Endothelial cell (in vitro differentiated cells): ENCODE results near the gene PDE6A. TPM values are rescaled to one million over a fixed set of nuclear protein-coding genes. Genes with fewer than 3 reads are reported as not detected.

Experiments
- DNase-seq: peaks from one replicate; pipeline ENCODE4 v3.0.0; 2021; ENCODE audit warnings: low spot score
- H3K27ac Mint-ChIP-seq: one replicate; pipeline ENCODE4 v1.8.0; 2021; ENCODE audit warnings: mixed read lengths, inconsistent platforms; ENCODE audit not compliant: unreplicated experiment
- H3K27me3 Mint-ChIP-seq: one replicate; pipeline ENCODE4 v1.8.0; 2021; ENCODE audit warnings: mild to moderate bottlenecking, moderate library complexity, mixed read lengths, inconsistent platforms; ENCODE audit not compliant: unreplicated experiment
- H3K36me3 Mint-ChIP-seq: one replicate; pipeline ENCODE4 v1.8.0; 2021; ENCODE audit warnings: mild to moderate bottlenecking, low read depth, mixed read lengths, inconsistent platforms; ENCODE audit not compliant: unreplicated experiment
- H3K4me1 Mint-ChIP-seq: one replicate; pipeline ENCODE4 v1.8.0; 2021; ENCODE audit warnings: mild to moderate bottlenecking, mixed read lengths, inconsistent platforms; ENCODE audit not compliant: unreplicated experiment
- H3K4me3 Mint-ChIP-seq: one replicate; pipeline ENCODE4 v1.8.0; 2021; ENCODE audit warnings: mild to moderate bottlenecking, mixed read lengths, inconsistent platforms; ENCODE audit not compliant: unreplicated experiment
- H3K9me3 Mint-ChIP-seq: one replicate; pipeline ENCODE4 v1.8.0; 2021; ENCODE audit warnings: mixed read lengths, inconsistent platforms; ENCODE audit not compliant: unreplicated experiment
- total RNA-seq: library from RNA; stranded (reverse); fragmentation: NEBNext Ultra II Directional; extraction: Animal tissue kit (Norgen Biotek cat#: 25700); gene quantifications from one replicate; pipeline ENCODE4 v1.2.1, GENCODE V29; 2021; ENCODE audit not compliant: unreplicated experiment
- TF ChIP-seq, protein P1 (sequence below): fragments of 200-600 bp; sonication (generic); IDR thresholded peaks from one replicate; pipeline ENCODE4 v1.5.0; 2021; ENCODE audit warnings: antibody characterized with exemption; ENCODE audit not compliant: unreplicated experiment

The PDE6A gene
- total RNA-seq, 1 donor from 2014 or later = not detected

DNA sequence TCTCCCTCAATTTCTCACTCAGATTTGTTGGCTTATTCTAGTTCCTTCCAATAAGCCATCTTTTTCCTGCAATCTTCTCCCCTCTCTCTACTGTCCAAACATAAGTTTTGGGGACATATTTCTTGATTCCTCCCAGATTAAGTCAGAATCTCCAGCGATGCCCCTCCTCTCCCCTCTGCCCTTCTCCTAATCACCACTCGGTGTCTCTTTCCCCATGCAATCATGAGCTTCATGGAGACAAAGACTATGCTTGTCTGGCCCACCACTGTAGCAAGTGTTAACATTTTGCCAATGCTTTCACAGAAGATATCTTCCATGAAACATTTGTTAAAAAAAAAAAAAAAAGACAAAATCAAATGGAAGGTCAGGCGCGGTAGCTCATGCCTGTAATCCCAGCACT lies 42.4 kb downstream of the PDE6A start:
- H3K4me1 Mint-ChIP-seq = peaks cover 11% of the 10 kb centered on the region
- H3K9me3 Mint-ChIP-seq = no peaks in the 10 kb centered on the region
- no peaks in the 10 kb centered on the region for H3K36me3 Mint-ChIP-seq
- DNase-seq = no peak
- H3K27me3 Mint-ChIP-seq = no peaks in the 10 kb centered on the region
- peak overlapping the region; percentile 67 for H3K27ac Mint-ChIP-seq
- TF ChIP-seq, protein P1, sequence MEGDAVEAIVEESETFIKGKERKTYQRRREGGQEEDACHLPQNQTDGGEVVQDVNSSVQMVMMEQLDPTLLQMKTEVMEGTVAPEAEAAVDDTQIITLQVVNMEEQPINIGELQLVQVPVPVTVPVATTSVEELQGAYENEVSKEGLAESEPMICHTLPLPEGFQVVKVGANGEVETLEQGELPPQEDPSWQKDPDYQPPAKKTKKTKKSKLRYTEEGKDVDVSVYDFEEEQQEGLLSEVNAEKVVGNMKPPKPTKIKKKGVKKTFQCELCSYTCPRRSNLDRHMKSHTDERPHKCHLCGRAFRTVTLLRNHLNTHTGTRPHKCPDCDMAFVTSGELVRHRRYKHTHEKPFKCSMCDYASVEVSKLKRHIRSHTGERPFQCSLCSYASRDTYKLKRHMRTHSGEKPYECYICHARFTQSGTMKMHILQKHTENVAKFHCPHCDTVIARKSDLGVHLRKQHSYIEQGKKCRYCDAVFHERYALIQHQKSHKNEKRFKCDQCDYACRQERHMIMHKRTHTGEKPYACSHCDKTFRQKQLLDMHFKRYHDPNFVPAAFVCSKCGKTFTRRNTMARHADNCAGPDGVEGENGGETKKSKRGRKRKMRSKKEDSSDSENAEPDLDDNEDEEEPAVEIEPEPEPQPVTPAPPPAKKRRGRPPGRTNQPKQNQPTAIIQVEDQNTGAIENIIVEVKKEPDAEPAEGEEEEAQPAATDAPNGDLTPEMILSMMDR = no peak
- H3K4me3 Mint-ChIP-seq = no peak overlapping the region

GRCh38 chr5:149901511-149901910 lies 43.1 kb downstream of the PDE6A start:
- H3K27ac Mint-ChIP-seq = no peak overlapping the region
- TF ChIP-seq, protein P1 = no peak

DNA sequence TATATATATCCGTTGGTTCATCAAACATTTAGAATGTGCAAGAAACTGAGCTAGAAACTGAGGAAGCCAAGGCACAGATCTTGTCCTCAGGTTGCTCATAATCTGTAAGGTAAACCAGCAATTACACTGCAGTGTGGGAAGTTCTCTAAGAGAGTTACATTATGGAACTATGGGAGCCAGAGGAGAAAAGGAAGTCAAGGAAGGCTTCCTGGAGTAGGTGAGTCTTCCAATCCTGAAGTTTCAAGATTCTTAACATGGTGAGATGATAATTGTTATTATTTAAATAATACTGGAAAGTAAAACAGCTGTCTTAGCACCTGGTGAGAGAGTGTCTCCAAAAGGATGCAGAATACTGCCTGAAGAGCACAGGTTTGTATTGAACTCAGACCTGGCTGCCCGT lies 44.2 kb downstream of the PDE6A start:
- no peak overlapping the region for H3K27ac Mint-ChIP-seq
- no peaks in the 10 kb centered on the region for H3K27me3 Mint-ChIP-seq
- TF ChIP-seq, protein P1 = no peak
- H3K4me3 Mint-ChIP-seq = no peak overlapping the region
- H3K9me3 Mint-ChIP-seq = no peaks in the 10 kb centered on the region
- no peak for DNase-seq
- H3K4me1 Mint-ChIP-seq = peaks cover 11% of the 10 kb centered on the region
- H3K36me3 Mint-ChIP-seq = no peaks in the 10 kb centered on the region

More at GRCh38 chr5:149901511-149901910, 43.1 kb downstream of the PDE6A start:
- Mint-ChIP-seq H3K9me3 (no peaks in the 10 kb centered on the region), H3K27me3 (no peaks in the 10 kb centered on the region), H3K36me3 (no peaks in the 10 kb centered on the region), H3K4me3 (no peak overlapping the region), H3K4me1 (peaks cover 11% of the 10 kb centered on the region)
- DNase-seq = no peak

DNA sequence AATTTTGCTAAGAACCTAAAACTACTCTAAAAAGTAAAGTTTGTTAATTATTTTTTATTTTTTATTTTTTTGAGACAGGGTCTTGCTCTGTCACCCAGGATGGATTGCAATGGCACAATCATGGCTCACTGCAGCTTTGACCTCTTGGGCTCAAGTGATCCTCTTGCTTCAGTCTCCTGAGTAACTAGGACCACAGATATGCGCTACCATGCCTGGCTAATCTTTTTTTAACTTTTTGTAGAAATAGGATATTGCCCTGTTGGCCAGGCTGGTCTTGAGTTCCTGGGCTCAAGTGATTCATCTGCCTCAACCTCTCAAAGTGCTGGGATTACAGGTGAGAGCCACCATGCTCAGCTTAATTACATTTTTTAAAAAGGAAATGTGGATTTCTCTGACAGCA lies 45.8 kb downstream of the PDE6A start:
- Mint-ChIP-seq H3K36me3 (no peaks in the 10 kb centered on the region), H3K27ac (no peak overlapping the region), H3K4me3 (no peak overlapping the region), H3K27me3 (no peaks in the 10 kb centered on the region), H3K9me3 (no peaks in the 10 kb centered on the region), H3K4me1 (peaks cover 3% of the 10 kb centered on the region)
- no peak for DNase-seq
- TF ChIP-seq, protein P1 = no peak

GRCh38 chr5:149895416-149896345 lies 48.9 kb downstream of the PDE6A start:
- no peak for DNase-seq
- no peaks in the 10 kb centered on the region for H3K4me1 Mint-ChIP-seq
- no peak overlapping the region for H3K4me3 Mint-ChIP-seq
- H3K27me3 Mint-ChIP-seq = no peaks in the 10 kb centered on the region
- TF ChIP-seq, protein P1 = no peak
- H3K27ac Mint-ChIP-seq = no peak overlapping the region
- H3K36me3 Mint-ChIP-seq = no peaks in the 10 kb centered on the region
- H3K9me3 Mint-ChIP-seq = no peaks in the 10 kb centered on the region
